Mucosa of rectum (tissue), 2 donors: ENCODE data around the gene PDGFC.

ENCODE experiments used
- H3K27ac ChIP-seq, 2 donors: one replicate each; pipeline ENCODE4 v1.7.0; 2013; ENCODE audit warnings: inconsistent platforms in 2 of 2, low read depth in 2 of 2, low read length in 2 of 2
- H3K27me3 ChIP-seq, 2 donors: one replicate each; pipeline ENCODE4 v1.7.0; 2013; ENCODE audit warnings: low read length in 2 of 2; ENCODE audit not compliant: control insufficient read depth in 2 of 2, insufficient read depth in 2 of 2
- H3K36me3 ChIP-seq, 2 donors: one replicate each; pipeline ENCODE4 v1.7.0; 2013; ENCODE audit warnings: low read length in 2 of 2; ENCODE audit not compliant: control insufficient read depth in 2 of 2, insufficient read depth in 2 of 2
- H3K4me1 ChIP-seq, 2 donors: one replicate each; pipeline ENCODE4 v1.7.0; 2013; ENCODE audit warnings: low read length in 2 of 2, mild to moderate bottlenecking in 1 of 2; ENCODE audit not compliant: control insufficient read depth in 2 of 2, insufficient read depth in 2 of 2
- H3K4me3 ChIP-seq, 2 donors: one replicate each; pipeline ENCODE4 v1.7.0; 2013; ENCODE audit warnings: low read length in 2 of 2
- H3K9ac ChIP-seq, 2 donors: one replicate each; pipeline ENCODE4 v1.7.0; 2013; ENCODE audit warnings: low read length in 2 of 2, low read depth in 1 of 2, mild to moderate bottlenecking in 1 of 2
- H3K9me3 ChIP-seq, 2 donors: one replicate each; pipeline ENCODE4 v1.7.0; 2013; ENCODE audit warnings: low read length in 2 of 2; ENCODE audit not compliant: control insufficient read depth in 2 of 2
- donor health status: healthy.
- donor health status: Normal muscosa, but diverticular disease.

Gene PDGFC

GRCh38 chr4:156971676-156972378, at the start of gene PDGFC:
Gene PDGFC, minus strand, starts transcription at chr4:156971799. Its CDS starts 896 bp downstream, at chr4:156970903.
- peaks cover 5 to 8% of the 10 kb centered on the region in 2 donors for H3K4me1 ChIP-seq

GRCh38 chr4:157020882-157021281, 49.3 kb upstream of the PDGFC start:
- Histone ChIP-seq H3K9ac (no peak overlapping the region), H3K36me3 (no peaks in the 10 kb centered on the region), H3K27ac (no peak overlapping the region), H3K27me3 (no peaks in the 10 kb centered on the region), H3K9me3 (no peaks in the 10 kb centered on the region), H3K4me3 (no peak overlapping the region), H3K4me1 (no peaks in the 10 kb centered on the region)

More at GRCh38 chr4:156971676-156972378, at the start of gene PDGFC:
- Histone ChIP-seq H3K27me3 (no peaks in the 10 kb centered on the region), H3K4me3 (peak within 1 kb of the TSS; percentile 69 to 81), H3K9ac (peak within 1 kb of the TSS; percentile 61 to 62), H3K27ac (peak within 1 kb of the TSS; percentile 53 to 58), H3K36me3 (no peaks in the 10 kb centered on the region), H3K9me3 (no peaks in the 10 kb centered on the region)

GRCh38 chr4:157018920-157019490, 47.4 kb upstream of the PDGFC start:
- Histone ChIP-seq H3K9me3 (no peaks in the 10 kb centered on the region), H3K4me1 (no peaks in the 10 kb centered on the region), H3K27me3 (no peaks in the 10 kb centered on the region), H3K36me3 (no peaks in the 10 kb centered on the region), H3K27ac (no peak overlapping the region), H3K9ac (no peak overlapping the region), H3K4me3 (no peak overlapping the region)

GRCh38 chr4:157014621-157015591, 43.3 kb upstream of the PDGFC start:
- Histone ChIP-seq H3K36me3 (no peaks in the 10 kb centered on the region), H3K4me1 (no peaks in the 10 kb centered on the region), H3K9me3 (no peaks in the 10 kb centered on the region), H3K9ac (no peak overlapping the region), H3K27me3 (no peaks in the 10 kb centered on the region), H3K4me3 (no peak overlapping the region), H3K27ac (no peak overlapping the region)

GRCh38 chr4:157013656-157014055, 42.1 kb upstream of the PDGFC start:
- no peak overlapping the region for H3K4me3 ChIP-seq
- no peak overlapping the region for H3K27ac ChIP-seq
- no peaks in the 10 kb centered on the region for H3K4me1 ChIP-seq
- H3K9ac ChIP-seq, result no peak overlapping the region
- H3K36me3 ChIP-seq, result no peaks in the 10 kb centered on the region
- no peaks in the 10 kb centered on the region for H3K27me3 ChIP-seq
- no peaks in the 10 kb centered on the region for H3K9me3 ChIP-seq

- no peaks in the 10 kb centered on the region for H3K36me3 ChIP-seq
- H3K27me3 ChIP-seq, result no peaks in the 10 kb centered on the region
- H3K9me3 ChIP-seq, result no peaks in the 10 kb centered on the region
- no peak overlapping the region for H3K27ac ChIP-seq
- no peak overlapping the region for H3K4me3 ChIP-seq
- H3K9ac ChIP-seq, result no peak overlapping the region
- H3K4me1 ChIP-seq, result no peaks in the 10 kb centered on the region
Observed at GRCh38 chr4:157012781-157013180, 41.2 kb upstream of the PDGFC start.

GRCh38 chr4:157012296-157012695, 40.7 kb upstream of the PDGFC start:
- H3K9ac ChIP-seq, result no peak overlapping the region
- no peak overlapping the region for H3K27ac ChIP-seq
- no peaks in the 10 kb centered on the region for H3K27me3 ChIP-seq
- H3K36me3 ChIP-seq, result no peaks in the 10 kb centered on the region
- H3K4me1 ChIP-seq, result no peaks in the 10 kb centered on the region
- no peak overlapping the region for H3K4me3 ChIP-seq
- H3K9me3 ChIP-seq, result no peaks in the 10 kb centered on the region

- Histone ChIP-seq H3K9me3 (no peaks in the 10 kb centered on the region), H3K4me1 (no peaks in the 10 kb centered on the region), H3K4me3 (no peak overlapping the region), H3K27ac (no peak overlapping the region), H3K36me3 (no peaks in the 10 kb centered on the region), H3K27me3 (no peaks in the 10 kb centered on the region), H3K9ac (no peak overlapping the region)
Observed at GRCh38 chr4:157010630-157011029, 39.0 kb upstream of the PDGFC start.

GRCh38 chr4:157005831-157006230, 34.2 kb upstream of the PDGFC start:
- H3K9ac ChIP-seq, result no peak overlapping the region
- no peaks in the 10 kb centered on the region for H3K36me3 ChIP-seq
- no peak overlapping the region for H3K4me3 ChIP-seq
- no peaks in the 10 kb centered on the region for H3K9me3 ChIP-seq
- H3K27me3 ChIP-seq, result no peaks in the 10 kb centered on the region
- H3K27ac ChIP-seq, result no peak overlapping the region
- H3K4me1 ChIP-seq, result no peaks in the 10 kb centered on the region

GRCh38 chr4:157005193-157005592, 33.6 kb upstream of the PDGFC start:
- no peak overlapping the region for H3K27ac ChIP-seq
- H3K4me3 ChIP-seq, result no peak overlapping the region
- no peaks in the 10 kb centered on the region for H3K27me3 ChIP-seq
- no peaks in the 10 kb centered on the region for H3K36me3 ChIP-seq
- no peak overlapping the region for H3K9ac ChIP-seq
- no peaks in the 10 kb centered on the region for H3K4me1 ChIP-seq
- no peaks in the 10 kb centered on the region for H3K9me3 ChIP-seq
